GM19023 (cell line): ENCODE measurements around the gene SLC35B3.
"Not testable (repeated sequence)": the region's sequence is repeated elsewhere in the genome, so short reads cannot be mapped to it uniquely, and the experiment has no call there.

Experiments used
- ATAC-seq: cut with Tn5 transposase; IDR thresholded peaks from one replicate; pipeline ENCODE4 v1.9.1; 2021; ENCODE audit warnings: mild to moderate bottlenecking, moderate library complexity; ENCODE audit not compliant: unreplicated experiment

SLC35B3 gene

DNA sequence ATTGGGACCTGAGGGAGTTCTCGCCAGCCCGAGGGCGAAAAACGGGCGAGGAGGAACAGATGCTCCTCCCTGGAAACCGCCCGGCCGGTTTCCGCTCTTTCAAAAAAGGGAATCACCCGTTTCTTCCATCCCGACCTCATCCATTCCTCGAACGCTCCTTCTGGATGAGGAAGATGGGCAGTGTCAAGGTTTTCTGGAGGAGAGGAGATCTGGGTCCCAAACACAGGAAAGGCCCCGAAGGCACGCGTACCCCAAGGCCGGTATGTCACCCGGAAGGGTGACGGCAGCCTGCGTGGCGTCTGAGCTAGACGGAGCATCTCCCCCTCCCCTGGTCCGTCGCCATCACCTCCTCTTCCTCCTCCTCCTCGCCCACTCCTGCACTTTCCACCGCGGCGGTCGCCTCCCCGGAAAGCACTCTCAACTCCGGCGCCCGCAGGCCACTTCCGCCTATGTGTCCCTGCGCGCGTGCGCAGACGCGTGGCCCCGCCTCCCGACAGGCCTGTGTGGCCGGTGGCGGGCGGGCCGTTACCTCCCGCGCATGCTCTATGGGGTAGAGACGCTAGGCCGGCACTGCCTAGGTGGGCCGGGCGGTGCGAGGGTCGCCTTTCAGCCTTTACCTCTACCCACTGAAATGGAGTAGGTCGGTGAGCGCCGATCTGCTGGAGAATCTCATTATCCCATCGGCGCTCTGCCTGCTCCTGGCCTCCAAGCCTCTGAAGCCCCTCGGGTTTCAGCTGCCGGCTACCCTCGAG is at the start of gene SLC35B3:
SLC35B3 (minus strand) TSS at position 453 of the 752 bp plus-strand sequence.
- peak; percentile 95 for ATAC-seq

DNA sequence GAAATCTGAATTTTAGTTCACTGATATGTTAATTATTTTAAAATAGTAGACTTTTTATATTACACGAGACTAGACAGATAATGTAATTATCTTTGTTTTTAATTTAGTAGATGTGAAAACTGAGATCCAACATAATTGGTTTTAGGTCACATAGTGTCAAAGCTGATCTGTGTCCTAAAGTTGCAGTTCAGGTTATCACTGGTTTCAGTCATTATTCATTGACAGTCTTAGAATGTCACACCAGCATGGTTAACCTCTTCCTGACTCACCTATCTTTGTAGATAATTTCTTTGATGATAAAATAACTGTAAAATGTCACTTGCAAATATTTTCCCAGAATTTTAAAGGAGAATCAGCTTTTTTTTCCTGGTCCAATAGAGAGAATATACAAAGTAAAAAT is 48.3 kb upstream of the SLC35B3 start:
- no peak for ATAC-seq

DNA sequence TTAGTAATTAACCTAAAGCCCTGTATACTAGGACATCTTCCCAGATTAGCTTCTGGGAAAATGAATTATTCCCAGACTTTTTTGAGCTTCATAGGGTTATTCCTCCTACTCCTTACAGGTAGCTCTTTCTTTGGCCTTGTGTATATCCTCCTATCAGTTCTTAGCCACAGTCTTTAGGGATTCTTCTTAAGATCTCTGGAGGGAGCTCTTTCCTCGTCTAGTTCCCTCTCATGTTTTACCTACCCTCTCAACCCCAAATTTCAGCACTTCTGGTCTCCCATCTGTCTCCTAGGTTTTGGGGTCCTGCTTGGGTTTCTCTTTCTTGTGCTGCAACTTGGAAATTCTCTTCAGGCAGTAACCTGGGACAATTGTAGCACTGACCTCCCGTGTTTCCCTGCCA is 46.4 kb upstream of the SLC35B3 start:
- ATAC-seq: no peak

DNA sequence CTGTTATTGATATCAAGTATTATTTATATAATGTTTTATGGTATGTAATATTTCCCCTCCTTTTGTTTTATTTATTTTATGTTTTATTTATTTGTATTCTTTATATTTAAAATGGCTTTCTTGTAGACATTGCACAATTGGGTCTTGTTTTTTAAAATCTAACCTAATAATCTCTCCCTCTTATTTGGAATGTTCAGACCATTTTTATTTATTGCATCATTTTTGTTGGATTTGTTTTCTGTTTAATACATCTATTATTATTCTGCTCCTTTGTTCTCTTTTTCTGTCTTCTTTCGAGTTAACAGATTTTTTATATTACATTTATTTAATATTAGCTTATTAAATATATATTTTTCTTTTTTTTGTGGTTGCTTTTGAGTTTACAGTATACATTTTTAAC is 43.1 kb upstream of the SLC35B3 start:
- ATAC-seq: no peak

DNA sequence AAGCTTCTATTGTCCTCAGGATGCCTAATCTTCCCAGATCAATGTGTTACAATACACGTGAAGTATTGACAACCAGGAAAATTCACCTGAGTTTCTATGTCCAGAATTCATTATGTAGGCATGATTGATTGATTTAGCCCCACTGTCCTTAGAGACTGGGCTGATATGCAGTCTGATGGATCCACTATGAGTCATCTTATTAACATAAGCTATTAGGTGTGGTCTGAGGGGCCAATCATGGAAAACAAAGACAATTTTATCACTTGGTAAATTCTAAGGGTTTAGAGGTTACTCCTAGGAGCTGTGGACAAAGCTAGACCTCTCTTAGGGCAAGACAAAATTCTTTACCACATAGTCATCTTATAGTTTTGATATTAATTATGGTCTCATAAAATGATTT is 41.3 kb upstream of the SLC35B3 start:
- no peak for ATAC-seq

DNA sequence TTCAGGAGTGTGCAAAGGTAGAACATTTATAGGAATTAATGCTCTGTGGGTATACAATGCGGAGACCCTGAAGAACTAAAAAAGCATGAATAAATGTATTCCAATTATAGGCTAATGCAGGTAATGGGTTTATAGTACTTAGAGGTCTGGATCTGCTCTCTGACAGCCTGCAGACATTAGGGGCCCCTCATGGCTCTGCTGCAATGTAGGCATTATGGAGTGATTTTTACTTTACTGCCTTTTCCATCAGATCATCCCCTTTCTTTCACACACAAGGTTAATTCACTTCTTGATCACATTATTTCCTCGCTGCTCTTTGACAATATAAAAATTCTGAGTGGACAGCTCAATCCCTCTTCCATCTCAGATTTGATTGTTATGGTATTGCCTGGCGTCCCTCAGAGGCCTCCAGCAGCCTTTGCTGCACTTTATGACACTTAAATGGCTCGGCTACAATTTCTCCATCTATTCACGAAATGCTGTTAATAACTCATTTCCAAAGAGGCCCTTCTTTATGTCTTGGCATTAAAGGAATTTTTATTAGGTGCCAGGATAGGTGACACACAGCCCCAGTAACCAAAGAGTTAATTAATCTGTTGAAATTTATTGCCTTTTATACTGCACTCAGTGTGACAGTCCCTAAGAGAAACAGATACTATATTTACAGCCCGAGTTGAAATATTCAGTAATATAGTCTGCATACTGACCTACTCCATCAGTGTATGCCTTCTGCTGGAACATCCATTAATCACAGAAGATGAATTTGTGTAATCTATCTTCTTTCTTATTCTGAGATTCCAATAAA is 33.4 kb upstream of the SLC35B3 start:
- ATAC-seq: no peak

DNA sequence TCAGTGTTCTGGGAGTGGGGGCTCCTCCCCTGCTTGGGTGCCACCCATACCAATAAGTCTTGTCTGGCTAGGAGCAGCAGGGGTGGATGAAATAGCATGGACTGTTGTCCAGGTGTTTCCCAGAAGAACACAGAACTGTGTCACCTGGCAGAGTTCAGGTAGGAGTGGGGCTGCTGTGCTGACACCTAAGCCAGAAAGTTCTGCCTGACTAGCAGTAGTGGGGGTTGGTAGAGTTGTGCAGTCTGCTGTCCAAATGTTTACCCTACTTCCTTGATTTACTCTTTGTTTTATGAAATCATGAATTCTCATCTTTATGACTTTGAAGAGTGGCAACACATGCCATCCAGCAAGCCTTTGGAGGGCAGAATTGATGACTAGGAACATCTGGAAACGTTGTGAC is 27.3 kb upstream of the SLC35B3 start:
- ATAC-seq: no peak

DNA sequence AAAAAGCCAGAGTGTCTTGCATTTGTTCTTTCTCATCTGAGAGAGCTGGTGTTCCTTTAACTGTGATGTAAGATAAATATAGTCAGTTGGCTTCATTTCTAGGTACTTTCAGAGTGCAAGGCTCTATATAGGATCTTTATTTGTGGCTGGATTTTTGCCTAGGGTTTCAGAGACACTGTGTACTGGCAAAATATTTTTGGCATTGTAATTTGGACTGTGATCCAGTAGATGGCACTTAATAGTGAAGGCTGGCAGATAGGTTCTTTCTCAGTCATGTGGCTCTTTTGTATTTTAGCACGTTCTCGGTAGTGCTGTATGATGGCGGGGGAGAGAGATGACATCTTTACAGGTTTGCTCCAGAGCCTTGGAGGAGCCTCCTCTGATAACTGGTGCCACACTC is 26.8 kb upstream of the SLC35B3 start:
- no peak for ATAC-seq

DNA sequence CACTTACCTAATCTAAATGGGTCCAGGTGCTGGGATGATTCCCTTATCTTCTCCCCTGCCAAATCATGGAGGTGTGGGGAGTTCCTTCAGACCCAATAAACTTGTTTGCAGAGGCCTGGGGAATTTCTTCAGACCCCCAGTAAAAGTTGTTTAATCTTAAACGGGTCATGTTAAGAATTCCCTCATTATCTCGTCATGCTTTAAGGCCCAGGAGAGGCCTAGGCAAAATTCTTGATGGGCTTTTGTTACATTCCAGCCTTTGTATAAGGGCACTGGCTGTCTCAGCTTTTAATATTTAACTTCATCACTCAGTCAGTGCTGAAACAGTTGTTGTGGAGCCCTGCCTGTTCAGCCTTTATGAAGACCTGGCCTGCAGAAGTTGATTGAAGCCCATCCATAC is 11.0 kb upstream of the SLC35B3 start:
- ATAC-seq: no peak

DNA sequence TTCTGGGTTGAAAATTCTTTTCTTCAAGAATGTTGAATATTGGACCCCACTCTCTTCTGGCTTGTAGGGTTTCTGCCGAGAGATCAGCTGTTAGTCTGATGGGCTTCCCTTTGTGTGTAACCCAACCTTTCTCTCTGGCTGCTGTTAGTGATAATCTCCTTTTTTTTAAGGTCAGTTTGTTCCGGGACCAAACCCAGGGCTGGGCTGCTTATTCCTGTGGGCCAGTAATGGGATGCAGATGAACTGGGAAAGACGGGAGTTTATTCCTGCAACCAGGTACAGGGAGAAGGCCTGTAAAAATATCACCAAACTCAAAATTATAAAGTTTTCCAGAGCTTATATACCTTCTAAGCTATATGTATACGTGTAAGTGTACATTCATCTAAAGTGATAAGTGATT is 10.6 kb upstream of the SLC35B3 start:
- not testable (repeated sequence) for ATAC-seq

DNA sequence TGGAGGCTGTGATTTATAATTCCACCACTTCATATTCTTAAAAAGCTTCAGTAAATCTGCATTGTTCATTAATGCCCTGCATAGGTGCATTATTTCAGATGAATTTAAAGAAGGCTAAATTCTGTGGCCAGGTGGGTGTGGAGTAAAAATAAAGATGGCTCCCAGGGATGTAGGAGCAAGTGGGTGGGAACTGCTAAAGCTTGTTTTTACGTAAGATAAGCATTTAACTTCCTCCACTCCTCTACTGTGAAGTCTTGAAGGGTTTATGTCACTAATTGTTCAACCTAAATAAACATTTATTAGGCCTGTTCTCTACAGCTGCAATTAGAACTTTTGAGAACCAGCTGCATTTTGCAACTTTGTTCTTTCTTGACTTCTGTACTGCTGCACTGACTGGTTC is 6.8 kb upstream of the SLC35B3 start:
- no peak for ATAC-seq

DNA sequence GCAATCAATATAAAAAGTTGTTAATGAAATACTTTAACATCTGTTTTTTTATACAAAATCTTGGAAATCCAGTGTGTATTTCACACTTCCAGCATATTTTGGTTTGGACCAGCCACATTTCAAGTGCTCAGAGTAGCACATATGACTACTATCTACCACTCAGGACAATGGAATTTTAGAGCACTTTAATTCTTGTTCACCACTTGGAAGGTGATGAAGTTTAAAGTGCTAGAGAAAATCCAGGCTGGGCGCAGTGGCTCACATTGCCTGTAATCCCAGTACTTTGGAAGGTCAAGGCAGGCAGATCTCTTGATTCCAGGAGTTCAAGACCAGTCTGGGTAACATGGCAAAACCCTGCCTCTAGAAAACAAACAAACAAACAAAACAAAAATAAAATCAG is 6.1 kb upstream of the SLC35B3 start:
- ATAC-seq: no peak

DNA sequence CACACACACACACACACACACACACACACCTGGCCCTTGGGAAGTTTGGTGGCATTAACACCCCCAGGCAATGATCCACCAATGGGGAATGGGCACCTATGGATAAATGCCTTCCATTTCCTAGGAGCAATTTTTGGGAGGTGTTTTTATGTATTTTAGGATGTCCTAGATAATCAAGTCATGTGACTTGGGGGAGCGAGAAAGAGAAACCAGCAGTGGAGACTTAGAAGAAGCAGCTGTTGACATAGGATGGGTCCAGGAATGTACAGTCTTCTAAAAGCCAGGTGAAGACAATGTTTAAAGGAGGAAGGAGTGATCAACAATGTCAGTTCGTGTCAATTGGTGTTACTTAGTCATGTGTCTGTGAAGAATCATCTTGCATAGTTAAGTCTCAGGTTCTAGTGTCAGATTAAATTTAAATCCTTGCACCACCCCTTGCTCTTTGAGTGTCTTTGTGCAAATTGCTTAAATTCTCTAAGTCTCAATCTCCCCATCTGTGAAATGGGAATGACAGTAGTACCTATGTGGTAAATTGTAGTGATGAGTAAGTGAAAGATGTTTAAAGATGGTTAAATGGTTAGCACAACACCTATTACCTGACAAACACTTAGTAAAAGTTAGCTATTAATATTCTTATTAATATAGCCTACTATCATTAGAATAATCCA is 4.4 kb upstream of the SLC35B3 start:
- ATAC-seq: no peak

DNA sequence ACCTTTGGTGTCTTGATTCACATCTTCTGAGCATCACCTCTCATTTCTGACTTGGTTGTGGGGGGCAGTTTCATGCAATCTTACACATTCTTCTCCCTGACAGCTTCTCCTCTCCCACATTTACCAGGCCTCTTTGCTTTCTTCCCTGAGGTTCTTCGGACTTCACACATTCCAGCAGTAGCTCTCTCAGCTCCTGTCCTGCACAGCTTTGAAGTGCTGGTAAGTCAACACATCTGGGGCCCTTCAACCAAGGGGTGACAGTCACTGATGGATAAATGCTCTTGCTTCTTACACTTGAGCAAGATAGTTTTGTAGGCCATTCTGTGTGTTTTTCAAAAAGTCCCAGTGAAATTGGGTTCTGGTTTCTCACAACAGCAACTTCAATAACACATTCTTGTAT is 2.5 kb upstream of the SLC35B3 start:
- no peak for ATAC-seq

DNA sequence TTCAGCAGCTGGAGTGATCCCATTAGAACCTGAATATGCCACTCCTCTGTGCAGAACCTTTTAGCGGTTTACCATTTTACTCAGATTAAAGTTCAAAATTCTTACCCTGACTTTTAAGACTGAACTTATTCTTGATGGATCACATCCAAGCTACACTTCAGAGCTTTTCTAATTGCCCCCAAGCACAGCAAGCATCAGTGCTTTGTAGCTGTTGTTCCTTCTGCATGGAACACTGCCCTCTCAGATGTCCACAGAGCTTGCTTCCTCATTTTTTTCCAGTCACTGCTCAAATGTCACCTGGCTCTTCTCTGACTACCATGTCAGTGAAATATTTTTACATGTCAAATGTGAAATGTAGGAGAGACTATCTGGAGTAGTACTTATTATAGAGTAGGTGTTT is 1.6 kb upstream of the SLC35B3 start:
- no peak for ATAC-seq

DNA sequence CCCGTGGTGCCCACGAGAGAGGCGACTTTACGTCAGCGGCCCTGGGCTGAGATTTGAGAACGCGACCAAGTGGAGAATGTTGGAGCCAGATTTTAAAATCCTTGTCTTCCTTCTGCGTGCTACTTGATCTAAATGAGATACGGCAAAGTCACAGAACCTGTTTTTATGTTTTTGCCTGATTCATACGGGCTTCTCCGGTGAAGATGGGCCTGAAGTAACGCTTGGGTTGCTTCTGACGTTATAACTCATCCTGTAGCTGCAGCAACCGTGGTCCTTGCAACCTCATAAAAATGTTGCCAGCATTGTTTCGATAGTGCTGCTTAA is 462 bp upstream of the SLC35B3 start:
- no peak for ATAC-seq

DNA sequence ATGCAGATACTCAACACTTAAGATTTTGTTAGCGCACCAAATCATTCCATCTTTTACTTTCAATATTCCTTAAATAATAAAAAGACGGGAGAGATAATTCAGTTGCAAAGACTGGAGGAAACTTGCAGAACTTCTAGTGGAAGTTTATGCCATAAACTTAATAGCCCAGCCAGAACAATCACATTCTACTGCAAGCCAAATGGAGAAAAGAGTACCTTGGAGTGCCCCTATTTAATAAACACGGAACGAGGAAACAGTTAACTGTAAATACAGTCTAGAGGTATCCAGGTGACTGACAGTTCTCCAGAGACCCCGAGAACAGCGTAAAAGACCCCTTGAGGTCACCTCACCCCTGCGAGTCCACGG is 635 bp downstream of the SLC35B3 start:
- no peak for ATAC-seq

DNA sequence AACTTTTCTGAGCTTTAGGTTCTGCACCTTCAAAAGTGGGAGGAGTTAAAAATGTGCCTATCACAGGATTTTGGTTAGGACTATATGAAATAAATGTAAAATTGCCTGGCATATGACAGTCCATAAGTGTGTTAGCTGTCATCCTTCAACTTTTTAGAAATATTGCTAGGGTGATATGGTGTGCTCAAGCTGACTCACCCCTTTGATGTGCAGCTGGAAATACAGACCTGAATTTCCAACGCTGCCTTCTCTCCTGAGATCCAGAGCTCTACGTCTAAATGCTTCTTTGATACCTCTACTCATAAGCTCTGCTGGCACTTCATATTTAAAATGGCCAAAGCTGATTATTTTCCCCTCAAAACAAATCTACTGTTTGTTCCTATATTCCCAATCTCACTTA is 2.7 kb downstream of the SLC35B3 start:
- no peak for ATAC-seq

DNA sequence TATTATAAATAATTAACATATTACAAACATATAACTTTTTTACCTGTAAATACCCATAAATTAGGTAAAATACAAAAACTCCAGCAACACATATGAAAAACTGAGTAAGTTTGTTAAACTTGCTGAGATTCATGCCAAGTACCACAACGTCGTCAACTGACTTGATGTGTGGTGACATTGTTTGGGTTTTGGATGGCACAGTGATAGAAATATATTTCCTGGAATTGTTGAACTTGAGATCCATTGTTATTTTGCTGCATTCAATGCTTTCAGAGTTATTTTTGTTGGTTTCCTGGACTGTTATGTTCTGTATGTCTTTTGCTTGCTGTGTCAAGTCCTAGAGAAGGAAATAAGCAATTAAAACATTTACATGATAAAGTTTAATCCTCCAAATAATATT is 5.5 kb downstream of the SLC35B3 start:
- no peak for ATAC-seq

DNA sequence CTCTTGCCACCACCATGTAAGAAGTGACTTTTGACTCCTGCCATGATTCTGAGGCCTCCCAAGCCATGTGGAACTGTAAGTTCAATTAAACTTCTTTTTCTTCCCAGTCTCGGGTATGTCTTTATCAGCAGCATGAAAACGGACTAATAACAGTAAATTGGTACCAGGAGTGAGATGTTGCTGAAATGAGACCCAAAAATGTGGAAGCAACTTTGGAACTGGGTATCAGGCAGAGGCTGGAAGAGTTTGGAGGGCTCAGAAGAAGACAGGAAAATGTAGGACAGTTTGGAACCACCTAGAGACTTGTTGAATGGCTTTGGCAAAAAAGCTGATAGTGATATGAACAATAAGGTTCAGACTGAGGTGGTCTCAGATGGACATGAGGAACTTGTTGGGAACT is 8.8 kb downstream of the SLC35B3 start:
- not testable (repeated sequence) for ATAC-seq

DNA sequence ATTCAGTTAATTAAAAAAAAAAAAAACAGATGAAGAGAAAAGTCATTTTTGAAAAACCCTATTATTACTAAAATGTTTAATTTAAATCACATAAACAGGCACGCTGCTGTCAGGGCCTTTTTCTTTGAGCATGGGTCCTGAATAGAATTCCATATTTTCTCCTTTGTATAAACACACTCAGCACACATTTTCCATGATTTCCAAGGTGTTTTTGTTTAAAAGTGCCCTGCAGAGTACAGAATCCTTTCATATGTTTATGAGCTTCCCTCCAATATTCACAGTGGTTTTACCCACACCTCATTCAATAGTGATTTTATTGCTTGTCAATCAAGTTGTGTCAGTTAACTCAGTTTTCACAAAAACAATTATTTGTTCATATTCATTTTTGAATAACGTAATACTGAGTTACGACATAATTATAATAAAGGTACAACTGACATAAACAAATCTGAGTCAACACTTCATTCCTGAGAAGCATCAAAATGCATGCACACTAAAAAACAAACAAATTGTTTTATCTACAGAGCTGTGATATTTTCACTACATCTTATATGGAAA is 15.2 kb downstream of the SLC35B3 start:
- no peak for ATAC-seq

DNA sequence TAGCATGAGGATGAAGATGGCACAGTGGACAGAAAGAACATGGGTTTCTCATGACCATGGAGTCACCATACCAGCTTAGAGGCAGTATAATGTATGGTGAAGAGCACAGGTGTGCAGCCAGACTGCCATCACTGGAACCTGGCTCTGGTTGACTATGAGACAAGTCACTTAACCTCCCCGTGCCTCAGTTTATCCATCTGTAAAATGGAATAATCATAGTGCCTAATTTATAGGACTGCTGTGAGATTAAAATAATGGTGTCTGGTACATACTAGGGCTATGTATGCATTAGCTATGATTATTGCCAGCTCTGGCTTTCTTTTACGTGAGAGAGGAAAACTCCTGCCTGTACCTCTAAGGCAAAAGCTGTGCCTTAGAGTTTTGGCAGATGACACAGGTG is 19.4 kb downstream of the SLC35B3 start:
- no peak for ATAC-seq
